PC-9 (cell line): ENCODE measurements around the gene AFAP1. TPM values are rescaled to one million over a fixed set of nuclear protein-coding genes. Genes with fewer than 3 reads are reported as not detected.

Experiments used
- BruUV-seq: library from RNA; stranded (reverse); fragments of 400-500 nt; replicated peaks from 2 replicates; lab custom pipeline; 2021; lab: Mats Ljungman, UMichigan
- CTCF ChIA-PET: fragments of 300-600 bp; sonication (Branson Sonifier 250); formaldehyde crosslinking; loops from one replicate; lab custom pipeline; 2022; ENCODE audit warnings: antibody characterized with exemption; lab: Charles Lee
- POLR2A ChIA-PET: fragments of 300-600 bp; sonication (Branson Sonifier 250); formaldehyde crosslinking; loops from one replicate; lab custom pipeline; 2022; ENCODE audit warnings: antibody characterized with exemption; ENCODE audit not compliant: unreplicated experiment; lab: Charles Lee
- DNase-seq, 2 experiments: peaks; one replicate each; pipeline versions ENCODE4 v3.0.0 to v3.0.0-alpha.2; 2015 to 2022; ENCODE audit warnings: mixed read lengths in 1 of 2
- H2AFZ ChIP-seq: fragments of 200-600 bp; sonication (generic); 2 replicates; pipeline ENCODE4 v1.8.1; 2017; ENCODE audit warnings: antibody characterized with exemption
- H3F3A ChIP-seq: fragments of 200-600 bp; sonication (generic); 2 replicates; pipeline ENCODE4 v1.8.1; 2017; ENCODE audit warnings: antibody characterized with exemption, mild to moderate bottlenecking, low read depth; ENCODE audit not compliant: insufficient read depth
- H3K27ac ChIP-seq: fragments of 200-600 bp; sonication (generic); 2 replicates; pipeline ENCODE4 v1.6.1; 2016; ENCODE audit warnings: mixed run types
- H3K27me3 ChIP-seq: fragments of 200-600 bp; sonication (generic); 2 replicates; pipeline ENCODE4 v1.6.1; 2016; ENCODE audit warnings: low read depth, mixed run types; ENCODE audit not compliant: insufficient read depth
- H3K36me3 ChIP-seq: fragments of 200-600 bp; sonication (generic); 2 replicates; pipeline ENCODE4 v1.6.1; 2016; ENCODE audit warnings: low read depth, mixed run types
- H3K4me1 ChIP-seq: fragments of 200-600 bp; sonication (generic); replicated peaks from 2 replicates; pipeline ENCODE4 v1.6.1; 2016; ENCODE audit warnings: mixed run types; ENCODE audit not compliant: insufficient read depth
- H3K4me2 ChIP-seq: fragments of 200-600 bp; sonication (generic); 2 replicates; pipeline ENCODE4 v1.6.1; 2017; ENCODE audit warnings: mixed run types
- H3K4me3 ChIP-seq: fragments of 200-600 bp; sonication (generic); 2 replicates; pipeline ENCODE4 v1.6.1; 2016; ENCODE audit warnings: mixed run types
- H3K79me2 ChIP-seq: fragments of 200-600 bp; sonication (generic); 2 replicates; pipeline ENCODE4 v1.6.1; 2017; ENCODE audit warnings: low read depth, mixed run types
- H3K9me2 ChIP-seq: fragments of 200-600 bp; sonication (generic); 2 replicates; pipeline ENCODE4 v1.8.1; 2017; ENCODE audit warnings: mild to moderate bottlenecking; ENCODE audit not compliant: insufficient read depth
- H3K9me3 ChIP-seq: fragments of 200-600 bp; sonication (generic); 2 replicates; pipeline ENCODE4 v1.8.1; 2016; ENCODE audit warnings: low read depth; ENCODE audit not compliant: insufficient read depth
- H4K20me1 ChIP-seq: fragments of 200-600 bp; sonication (generic); 2 replicates; pipeline ENCODE4 v1.8.1; 2017; ENCODE audit not compliant: insufficient read depth
- EZH2 ChIP-seq: fragments of 200-600 bp; sonication (generic); IDR thresholded peaks from 2 replicates; pipeline ENCODE4 v1.8.0; 2017; ENCODE audit warnings: antibody characterized with exemption, low read depth
- intact Hi-C: fragments of 100-400 bp; cut with micrococcal nuclease; formaldehyde crosslinking; loops from one replicate; pipeline ENCODE4 v1.10.0; 2022; ENCODE audit not compliant: unreplicated experiment
- total RNA-seq: library from RNA; stranded (reverse); gene quantifications from 2 replicates; pipeline ENCODE4 v1.2.3, GENCODE V29; 2021
- TF ChIP-seq, protein P1 (sequence below): fragments of 200-600 bp; sonication (generic); conservative IDR thresholded peaks from 2 replicates; pipeline ENCODE4 v1.6.1; 2017; ENCODE audit warnings: mixed run types, antibody characterized with exemption, mild to moderate bottlenecking, moderate library complexity

AFAP1 gene
- total RNA-seq, 1 experiment from 2014 or later: 69.6 TPM

DNA sequence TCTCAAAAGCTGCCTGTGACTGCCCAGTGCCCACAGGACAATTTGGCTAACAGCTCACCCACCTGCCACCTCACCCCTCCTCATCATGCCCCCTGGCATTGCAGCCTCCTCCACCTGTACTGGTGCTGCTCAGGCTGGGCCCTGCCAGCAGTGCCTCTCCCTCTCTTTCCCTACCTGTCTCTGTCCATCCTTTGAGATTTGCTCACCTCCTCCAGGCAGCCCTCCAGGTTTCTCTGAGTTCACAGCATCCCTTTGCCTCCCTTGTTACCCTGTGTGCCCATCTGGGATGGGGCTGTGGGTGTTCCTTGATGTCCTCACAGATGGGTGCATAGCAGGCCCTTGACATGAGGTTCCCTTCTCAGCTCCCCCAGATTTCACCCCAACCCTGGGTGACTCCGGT is 224.9 kb downstream of the AFAP1 start:
- no peaks in the 10 kb centered on the region for H3K9me3 ChIP-seq
- H3F3A ChIP-seq: no peaks in the 10 kb centered on the region
- H4K20me1 ChIP-seq: no peaks in the 10 kb centered on the region
- no peak for DNase-seq
- no TSS peak for BruUV-seq
- no peaks in the 10 kb centered on the region for H3K9me2 ChIP-seq
- H3K79me2 ChIP-seq: no peaks in the 10 kb centered on the region
- TF ChIP-seq, protein P1, sequence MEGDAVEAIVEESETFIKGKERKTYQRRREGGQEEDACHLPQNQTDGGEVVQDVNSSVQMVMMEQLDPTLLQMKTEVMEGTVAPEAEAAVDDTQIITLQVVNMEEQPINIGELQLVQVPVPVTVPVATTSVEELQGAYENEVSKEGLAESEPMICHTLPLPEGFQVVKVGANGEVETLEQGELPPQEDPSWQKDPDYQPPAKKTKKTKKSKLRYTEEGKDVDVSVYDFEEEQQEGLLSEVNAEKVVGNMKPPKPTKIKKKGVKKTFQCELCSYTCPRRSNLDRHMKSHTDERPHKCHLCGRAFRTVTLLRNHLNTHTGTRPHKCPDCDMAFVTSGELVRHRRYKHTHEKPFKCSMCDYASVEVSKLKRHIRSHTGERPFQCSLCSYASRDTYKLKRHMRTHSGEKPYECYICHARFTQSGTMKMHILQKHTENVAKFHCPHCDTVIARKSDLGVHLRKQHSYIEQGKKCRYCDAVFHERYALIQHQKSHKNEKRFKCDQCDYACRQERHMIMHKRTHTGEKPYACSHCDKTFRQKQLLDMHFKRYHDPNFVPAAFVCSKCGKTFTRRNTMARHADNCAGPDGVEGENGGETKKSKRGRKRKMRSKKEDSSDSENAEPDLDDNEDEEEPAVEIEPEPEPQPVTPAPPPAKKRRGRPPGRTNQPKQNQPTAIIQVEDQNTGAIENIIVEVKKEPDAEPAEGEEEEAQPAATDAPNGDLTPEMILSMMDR: no peak
- TF ChIP-seq EZH2: no peak
- H3K4me3 ChIP-seq: no peak overlapping the region
- H3K27me3 ChIP-seq: no peaks in the 10 kb centered on the region
- H2AFZ ChIP-seq: no peak overlapping the region
- no peaks in the 10 kb centered on the region for H3K36me3 ChIP-seq
- no peak overlapping the region for H3K27ac ChIP-seq
- CTCF ChIA-PET: no interaction called here
- no peaks in the 10 kb centered on the region for H3K4me1 ChIP-seq
- intact Hi-C loops: no loop called here
- no peak overlapping the region for H3K4me2 ChIP-seq
- POLR2A ChIA-PET: no interaction called here

DNA sequence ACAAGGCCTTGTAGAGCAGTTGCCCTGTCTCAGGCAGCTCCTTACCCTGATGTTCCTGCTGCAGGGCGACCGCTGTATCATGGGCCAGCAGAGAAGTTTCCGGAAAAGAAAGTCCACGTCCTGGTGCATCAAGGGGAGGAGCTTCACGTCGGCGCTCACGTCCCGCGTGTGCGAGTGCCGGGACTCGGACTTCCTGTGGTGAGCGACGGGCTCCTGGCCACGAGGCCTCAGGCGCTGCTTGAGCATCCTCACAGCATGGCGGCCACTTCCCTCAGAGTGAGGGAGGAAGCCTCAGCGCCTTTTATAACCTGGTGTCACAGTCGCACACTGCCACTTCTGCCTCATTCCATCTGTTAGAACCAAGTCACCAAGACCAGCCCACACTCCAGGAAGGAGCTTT is 225.5 kb downstream of the AFAP1 start:
- no TSS peak for BruUV-seq
- H3K27me3 ChIP-seq: no peaks in the 10 kb centered on the region
- H3F3A ChIP-seq: no peaks in the 10 kb centered on the region
- no peaks in the 10 kb centered on the region for H3K9me2 ChIP-seq
- H3K27ac ChIP-seq: no peak overlapping the region
- intact Hi-C loops: no loop called here
- POLR2A ChIA-PET: interaction anchor here (0.8 kb wide), 1 partner anchor 279 kb away, joined by 3 read pairs; no protein-coding TSS in a partner anchor
- no peak overlapping the region for H3K4me2 ChIP-seq
- H3K4me1 ChIP-seq: no peaks in the 10 kb centered on the region
- no peaks in the 10 kb centered on the region for H4K20me1 ChIP-seq
- TF ChIP-seq EZH2: no peak
- TF ChIP-seq, protein P1: no peak
- H3K9me3 ChIP-seq: no peaks in the 10 kb centered on the region
- no peak overlapping the region for H3K4me3 ChIP-seq
- H2AFZ ChIP-seq: no peak overlapping the region
- no peaks in the 10 kb centered on the region for H3K36me3 ChIP-seq
- no peaks in the 10 kb centered on the region for H3K79me2 ChIP-seq
- CTCF ChIA-PET: no interaction called here
- DNase-seq: no peak

DNA sequence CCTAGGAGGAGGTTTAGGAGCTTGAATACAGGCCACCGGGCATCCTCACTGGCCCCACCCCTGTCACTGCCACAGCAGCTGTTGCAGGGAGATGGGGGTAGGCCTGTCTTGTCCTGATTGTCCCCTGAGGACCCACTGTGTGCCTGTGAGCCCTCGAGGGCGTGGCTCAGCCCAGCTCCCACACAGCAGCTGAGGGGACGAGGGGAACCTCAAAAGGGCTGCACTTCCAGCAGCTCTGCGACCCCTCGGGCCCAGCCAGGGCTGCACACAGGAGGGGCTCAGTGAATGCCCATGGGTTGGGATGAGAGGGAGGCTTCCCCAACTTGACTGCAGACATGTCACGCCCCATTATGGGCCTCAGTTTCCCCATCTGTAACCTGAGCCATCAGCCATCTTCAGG is 225.9 kb downstream of the AFAP1 start:
- intact Hi-C loops: no loop called here
- no peak overlapping the region for H3K27ac ChIP-seq
- H2AFZ ChIP-seq: no peak overlapping the region
- no peaks in the 10 kb centered on the region for H3K4me1 ChIP-seq
- no peaks in the 10 kb centered on the region for H3K79me2 ChIP-seq
- no peaks in the 10 kb centered on the region for H3F3A ChIP-seq
- H3K9me2 ChIP-seq: no peaks in the 10 kb centered on the region
- H3K9me3 ChIP-seq: no peaks in the 10 kb centered on the region
- H3K27me3 ChIP-seq: no peaks in the 10 kb centered on the region
- no peak for DNase-seq
- TF ChIP-seq EZH2: no peak
- TF ChIP-seq, protein P1: no peak
- BruUV-seq: no TSS peak
- no peaks in the 10 kb centered on the region for H4K20me1 ChIP-seq
- ChIA-PET POLR2A (interaction anchor here (0.8 kb wide), 1 partner anchor 279 kb away, joined by 3 read pairs; no protein-coding TSS in a partner anchor), CTCF (no interaction called here)
- H3K4me2 ChIP-seq: no peak overlapping the region
- no peak overlapping the region for H3K4me3 ChIP-seq
- H3K36me3 ChIP-seq: no peaks in the 10 kb centered on the region
